Measurements from ENCODE around the gene TNNC2. TPM values are rescaled to one million over a fixed set of nuclear protein-coding genes. Genes with fewer than 3 reads are reported as not detected.

TNNC2 gene
- total RNA-seq, 6 experiments from 2014 or later = not detected

DNA sequence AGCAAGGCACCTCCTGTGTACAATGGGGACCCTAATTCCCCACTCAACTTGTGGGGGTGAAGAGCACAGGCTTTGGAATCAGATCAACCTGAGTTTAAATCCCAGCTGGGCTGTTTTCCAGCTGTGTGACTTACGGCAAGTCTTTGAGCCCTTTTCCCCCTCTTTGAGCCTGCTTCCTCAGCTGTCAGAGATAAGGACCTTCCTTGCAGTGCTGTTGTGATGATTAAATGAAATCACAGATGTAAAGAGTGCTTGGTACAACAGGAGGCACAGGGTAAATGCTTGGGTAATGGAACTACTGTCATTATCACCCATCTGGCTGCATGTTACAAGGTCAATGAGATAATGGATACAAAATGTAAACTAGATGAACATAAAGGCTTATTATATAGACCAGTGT lies 9.7 kb upstream of the TNNC2 start:
- H3K27me3 Mint-ChIP-seq (ENCODE audit: insufficient read depth) = no peaks in the 10 kb centered on the region; the same call in 1 of the 2 replicates
- H3K9me3 Mint-ChIP-seq = no peaks in the 10 kb centered on the region
- no peak for DNase-seq
- no peak overlapping the region; the same call in 1 of the 2 replicates for H3K4me3 Mint-ChIP-seq
- H3K27ac Mint-ChIP-seq = peak overlapping the region; percentile 69
- TF ChIP-seq CTCF (IDR thresholded peaks at IDR 0.05) = no peak
- peaks cover 13% of the 10 kb centered on the region; the same call in 1 of the 2 replicates for H3K36me3 Mint-ChIP-seq (ENCODE audit: low read depth)
- peaks cover 42% of the 10 kb centered on the region for H3K4me1 Mint-ChIP-seq (ENCODE audit: low read depth)

DNA sequence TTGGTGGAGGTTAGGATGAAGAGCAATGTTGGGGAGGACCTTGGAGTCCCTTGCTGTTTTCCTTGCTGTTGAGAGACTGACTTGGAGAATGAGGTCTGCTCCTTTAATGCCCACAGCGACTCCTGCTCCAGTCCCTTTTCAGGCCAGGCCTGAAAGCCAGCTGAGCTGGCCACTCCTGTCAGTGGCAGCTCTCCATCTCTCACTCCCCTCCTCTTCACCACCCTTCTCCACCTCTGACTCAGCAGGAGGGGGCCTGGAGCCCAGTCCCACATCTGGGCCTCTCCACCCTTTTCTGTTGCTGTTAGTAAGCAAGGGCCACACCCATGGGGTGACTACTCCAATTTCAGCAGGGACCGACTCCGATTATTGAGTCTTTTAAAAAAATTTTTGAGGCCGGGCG lies 8.7 kb upstream of the TNNC2 start:
- Mint-ChIP-seq H3K9me3 (no peaks in the 10 kb centered on the region), H3K4me1 (ENCODE audit: low read depth) (peaks cover 42% of the 10 kb centered on the region), H3K27me3 (ENCODE audit: insufficient read depth) (no peaks in the 10 kb centered on the region; the same call in 1 of the 2 replicates), H3K36me3 (ENCODE audit: low read depth) (peaks cover 13% of the 10 kb centered on the region; the same call in 1 of the 2 replicates), H3K4me3 (peak overlapping the region; percentile 91), H3K27ac (peak overlapping the region; percentile 85)
- no peak for TF ChIP-seq CTCF (IDR thresholded peaks at IDR 0.05)
- no peak for DNase-seq

GRCh38 chr20:45835329-45835765 lies 8.2 kb upstream of the TNNC2 start:
- peak overlapping the region; percentile 85 for H3K27ac Mint-ChIP-seq
- no peak for DNase-seq
- peak overlapping the region; percentile 91 for H3K4me3 Mint-ChIP-seq

DNA sequence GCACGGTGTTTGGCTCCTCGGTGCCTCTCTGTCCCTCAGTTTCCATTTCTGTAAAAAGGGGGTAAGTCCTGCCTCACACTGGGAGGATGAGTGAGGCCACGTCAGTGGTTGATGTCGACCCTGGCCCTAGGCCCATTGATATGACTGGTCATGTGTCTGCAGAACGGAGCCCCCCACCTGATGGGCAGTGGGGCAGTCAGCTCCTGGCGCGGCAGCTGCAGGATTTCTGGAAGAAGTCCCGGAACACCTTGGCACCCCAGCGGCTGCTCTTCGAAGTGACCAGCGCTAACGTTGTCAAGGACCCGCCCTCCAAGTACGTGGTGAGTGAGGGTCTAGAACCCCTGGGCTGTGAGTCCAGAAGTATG lies 7.7 kb upstream of the TNNC2 start:
- H3K4me3 Mint-ChIP-seq = peak overlapping the region; percentile 91
- peaks cover 42% of the 10 kb centered on the region for H3K4me1 Mint-ChIP-seq (ENCODE audit: low read depth)
- peak overlapping the region; percentile 85 for H3K27ac Mint-ChIP-seq
- H3K9me3 Mint-ChIP-seq = no peaks in the 10 kb centered on the region
- peaks cover 13% of the 10 kb centered on the region; the same call in 1 of the 2 replicates for H3K36me3 Mint-ChIP-seq (ENCODE audit: low read depth)
- no peak for DNase-seq
- TF ChIP-seq CTCF (IDR thresholded peaks at IDR 0.05) = no peak
- peaks cover 3% of the 10 kb centered on the region for H3K27me3 Mint-ChIP-seq (ENCODE audit: insufficient read depth)

More at GRCh38 chr20:45835329-45835765, 8.2 kb upstream of the TNNC2 start:
- TF ChIP-seq CTCF (IDR thresholded peaks at IDR 0.05) = no peak
- Mint-ChIP-seq H3K9me3 (no peaks in the 10 kb centered on the region), H3K27me3 (ENCODE audit: insufficient read depth) (peaks cover 3% of the 10 kb centered on the region; the same call in 1 of the 2 replicates), H3K36me3 (ENCODE audit: low read depth) (peaks cover 13% of the 10 kb centered on the region; the same call in 1 of the 2 replicates), H3K4me1 (ENCODE audit: low read depth) (peaks cover 42% of the 10 kb centered on the region)

DNA sequence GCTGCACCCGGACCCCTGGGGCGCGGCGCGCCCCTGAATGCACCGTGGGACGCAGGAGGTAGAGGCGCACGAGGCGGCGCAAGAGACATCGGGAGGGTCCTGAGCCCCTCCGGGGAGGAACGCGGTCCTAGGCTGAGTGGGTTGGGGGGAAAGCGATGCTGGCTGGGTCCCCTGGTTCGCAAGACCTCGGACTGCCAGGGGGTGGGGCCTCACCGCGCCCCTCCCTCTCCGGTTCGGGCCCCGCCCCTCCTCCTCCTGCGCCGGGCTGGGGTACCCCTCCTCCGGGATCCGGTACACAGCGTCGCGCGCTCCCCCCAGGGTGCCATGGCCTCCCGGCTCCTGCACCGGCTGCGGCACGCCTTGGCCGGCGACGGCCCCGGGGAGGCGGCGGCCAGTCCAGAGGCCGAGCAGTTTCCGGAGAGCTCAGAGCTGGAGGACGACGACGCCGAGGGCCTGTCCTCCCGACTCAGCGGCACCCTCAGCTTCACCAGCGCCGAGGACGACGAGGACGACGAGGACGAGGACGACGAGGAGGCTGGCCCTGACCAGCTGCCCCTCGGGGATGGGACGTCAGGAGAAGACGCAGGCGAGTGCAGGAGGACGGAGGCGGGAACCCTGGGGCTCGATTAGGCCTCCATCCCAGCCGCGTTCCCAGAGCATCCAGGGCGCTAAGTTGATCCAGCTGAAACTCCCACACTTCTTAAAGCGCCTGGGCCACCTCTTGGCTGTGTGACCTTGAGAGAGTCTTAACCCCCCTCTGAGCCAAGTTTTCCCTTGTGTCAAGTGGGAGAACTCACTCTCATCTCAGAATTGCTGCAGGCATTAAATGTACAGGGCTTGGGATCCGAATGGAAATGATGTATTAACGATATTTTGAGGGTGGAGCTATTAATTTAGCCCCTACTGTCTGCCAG lies 7.0 kb upstream of the TNNC2 start:
- TF ChIP-seq CTCF (IDR thresholded peaks at IDR 0.05) = no peak
- peak overlapping the region; percentile 96 for H3K27ac Mint-ChIP-seq
- H3K9me3 Mint-ChIP-seq = no peaks in the 10 kb centered on the region
- peaks cover 42% of the 10 kb centered on the region for H3K4me1 Mint-ChIP-seq (ENCODE audit: low read depth)
- H3K36me3 Mint-ChIP-seq (ENCODE audit: low read depth) = peaks cover 13% of the 10 kb centered on the region; the same call in 1 of the 2 replicates
- DNase-seq = no peak
- peak overlapping the region; percentile 91 for H3K4me3 Mint-ChIP-seq
- peaks cover 3% of the 10 kb centered on the region for H3K27me3 Mint-ChIP-seq (ENCODE audit: insufficient read depth)
